Embryonic facial prominence (tissue), 1 donor: Measurements from ENCODE around the gene FBXL13.
"Not testable (repeated sequence)": the region's sequence is repeated elsewhere in the genome, so short reads cannot be mapped to it uniquely, and the experiment has no call there.

Experiments used
- DNase-seq: peaks from one replicate; pipeline ENCODE4 v3.0.0-alpha.2; 2016; ENCODE audit errors: extremely low spot score

Gene FBXL13

GRCh38 chr7:103023578-103023977, 51.0 kb downstream of the FBXL13 start:
- not testable (repeated sequence) for DNase-seq

- not testable (repeated sequence) for DNase-seq
These were observed 53.1 kb downstream of the FBXL13 start for GRCh38 chr7:103021490-103021889.

- not testable (repeated sequence) for DNase-seq
These were observed 53.7 kb downstream of the FBXL13 start for GRCh38 chr7:103020876-103021275.

- not testable (repeated sequence) for DNase-seq
These were observed 56.3 kb downstream of the FBXL13 start for GRCh38 chr7:103018295-103018694.

GRCh38 chr7:103011650-103012049, 62.9 kb downstream of the FBXL13 start:
- no peak for DNase-seq

- no peak for DNase-seq
These were observed 64.4 kb downstream of the FBXL13 start for GRCh38 chr7:103010211-103010610.

- DNase-seq: no peak
These were observed 65.0 kb downstream of the FBXL13 start for GRCh38 chr7:103009466-103010185.

- no peak for DNase-seq
These were observed 71.6 kb downstream of the FBXL13 start for GRCh38 chr7:103003004-103003403.

GRCh38 chr7:103001210-103001609, 73.4 kb downstream of the FBXL13 start:
- no peak for DNase-seq

- no peak for DNase-seq
These were observed 77.6 kb downstream of the FBXL13 start for GRCh38 chr7:102996957-102997356.

GRCh38 chr7:102995609-102996008, 79.0 kb downstream of the FBXL13 start:
- DNase-seq: not testable (repeated sequence)

- no peak for DNase-seq
These were observed 80.0 kb downstream of the FBXL13 start for GRCh38 chr7:102994567-102994966.

GRCh38 chr7:102993718-102994029, 80.9 kb downstream of the FBXL13 start:
- peak; percentile 8 for DNase-seq

- no peak for DNase-seq
These were observed 81.5 kb downstream of the FBXL13 start for GRCh38 chr7:102992938-102993717.

GRCh38 chr7:102992509-102992937, 82.1 kb downstream of the FBXL13 start:
- no peak for DNase-seq

GRCh38 chr7:102991540-102992214, 82.9 kb downstream of the FBXL13 start:
- DNase-seq: no peak

- no peak for DNase-seq
These were observed 83.5 kb downstream of the FBXL13 start for GRCh38 chr7:102991077-102991539.

- no peak for DNase-seq
These were observed 84.0 kb downstream of the FBXL13 start for GRCh38 chr7:102990642-102991041.

- no peak for DNase-seq
These were observed 85.7 kb downstream of the FBXL13 start for GRCh38 chr7:102988631-102989560.

- no peak for DNase-seq
These were observed 86.5 kb downstream of the FBXL13 start for GRCh38 chr7:102988088-102988487.

GRCh38 chr7:102985176-102985783, 89.3 kb downstream of the FBXL13 start:
- DNase-seq: no peak
